ENCODE measurements around the gene CCDC12. TPM values are rescaled to one million over a fixed set of nuclear protein-coding genes. Genes with fewer than 3 reads are reported as not detected.

CCDC12 gene
- total and polyA plus RNA-seq, 11 donors = 27.1 to 120 (median 34.4) TPM

GRCh38 chr3:46889381-46890110 lies 87.0 kb downstream of the CCDC12 start:
- TF ChIP-seq CTCF (IDR thresholded peaks at IDR 0.05) = no peak
- TF ChIP-seq POLR2A (IDR thresholded peaks at IDR 0.05) = no peak
- Histone ChIP-seq H3K4me1 (peaks cover 0 to 47% (median 21%) of the 10 kb centered on the region in 12 donors), H3K27ac (no peak overlapping the region), H3K36me3 (no peaks in the 10 kb centered on the region), H3K4me3 (no peak overlapping the region), H3K27me3 (peaks cover 0 to 14% (median 0%) of the 10 kb centered on the region in 9 donors), H3K9me3 (no peaks in the 10 kb centered on the region)
- ATAC-seq (no peak), DNase-seq (peak in 3 of 5 donors; percentile 59 to 78 (median 74))
- intact Hi-C loops (cut with DNase I) = loop anchor here in 1 of 10 donors (5.0 kb wide), 1 partner anchor 227 kb away; no protein-coding TSS in a partner anchor
- 52 to 67% (median 58%) methylated on average over 6 of the region's 6 CpGs for WGBS, 4 donors

- TF ChIP-seq POLR2A (IDR thresholded peaks at IDR 0.05) (no peak), CTCF (IDR thresholded peaks at IDR 0.05) (no peak)
- Histone ChIP-seq H3K4me3 (no peak overlapping the region), H3K4me1 (peaks cover 0 to 42% (median 20%) of the 10 kb centered on the region in 12 donors), H3K27ac (peak overlapping the region in 1 of 12 donors; percentile 14), H3K36me3 (no peaks in the 10 kb centered on the region), H3K27me3 (peaks cover 0 to 23% (median 0%) of the 10 kb centered on the region in 9 donors), H3K9me3 (no peaks in the 10 kb centered on the region)
- intact Hi-C loops (cut with DNase I) = no loop called here
- 64 to 72% (median 68%) methylated on average over 10 to 13 of the region's 13 CpGs for WGBS, 4 donors
- ATAC-seq (no peak), DNase-seq (peak in 2 of 5 donors; percentile 27 to 58)
These were observed 87.8 kb downstream of the CCDC12 start for GRCh38 chr3:46888705-46889104.

- intact Hi-C loops (cut with DNase I) = no loop called here
- Histone ChIP-seq H3K27ac (peak overlapping the region in 1 of 12 donors; percentile 14), H3K27me3 (peaks cover 0 to 26% (median 0%) of the 10 kb centered on the region in 9 donors), H3K9me3 (no peaks in the 10 kb centered on the region), H3K36me3 (no peaks in the 10 kb centered on the region), H3K4me3 (no peak overlapping the region), H3K4me1 (peaks cover 0 to 36% (median 19%) of the 10 kb centered on the region in 12 donors)
- DNase-seq = no peak
- ATAC-seq = no peak
- WGBS, 4 donors = 73 to 80% (median 78%) methylated on average over 7 of the region's 7 CpGs
- no peak for TF ChIP-seq CTCF (IDR thresholded peaks at IDR 0.05)
- no peak for TF ChIP-seq POLR2A (IDR thresholded peaks at IDR 0.05)
These were observed 88.5 kb downstream of the CCDC12 start for GRCh38 chr3:46887980-46888494.

- DNase-seq (no peak), ATAC-seq (no peak)
- Histone ChIP-seq H3K36me3 (no peaks in the 10 kb centered on the region), H3K4me1 (peaks cover 0 to 39% (median 18%) of the 10 kb centered on the region in 12 donors), H3K27me3 (peaks cover 0 to 38% (median 9%) of the 10 kb centered on the region in 9 donors), H3K9me3 (no peaks in the 10 kb centered on the region), H3K27ac (no peak overlapping the region), H3K4me3 (peak overlapping the region in 1 of 12 donors; percentile 54)
- TF ChIP-seq POLR2A (IDR thresholded peaks at IDR 0.05) (no peak), CTCF (IDR thresholded peaks at IDR 0.05) (no peak)
- intact Hi-C loops (cut with DNase I) = no loop called here
- 91 to 98% (median 97%) methylated on average over 3 of the region's 3 CpGs for WGBS, 4 donors
These were observed 90.9 kb downstream of the CCDC12 start for GRCh38 chr3:46885612-46886011.
